Measurements from ENCODE around the gene PRKAG2.
"Not testable (repeated sequence)": the region's sequence is repeated elsewhere in the genome, so short reads cannot be mapped to it uniquely, and the experiment has no call there.

PRKAG2 gene

DNA sequence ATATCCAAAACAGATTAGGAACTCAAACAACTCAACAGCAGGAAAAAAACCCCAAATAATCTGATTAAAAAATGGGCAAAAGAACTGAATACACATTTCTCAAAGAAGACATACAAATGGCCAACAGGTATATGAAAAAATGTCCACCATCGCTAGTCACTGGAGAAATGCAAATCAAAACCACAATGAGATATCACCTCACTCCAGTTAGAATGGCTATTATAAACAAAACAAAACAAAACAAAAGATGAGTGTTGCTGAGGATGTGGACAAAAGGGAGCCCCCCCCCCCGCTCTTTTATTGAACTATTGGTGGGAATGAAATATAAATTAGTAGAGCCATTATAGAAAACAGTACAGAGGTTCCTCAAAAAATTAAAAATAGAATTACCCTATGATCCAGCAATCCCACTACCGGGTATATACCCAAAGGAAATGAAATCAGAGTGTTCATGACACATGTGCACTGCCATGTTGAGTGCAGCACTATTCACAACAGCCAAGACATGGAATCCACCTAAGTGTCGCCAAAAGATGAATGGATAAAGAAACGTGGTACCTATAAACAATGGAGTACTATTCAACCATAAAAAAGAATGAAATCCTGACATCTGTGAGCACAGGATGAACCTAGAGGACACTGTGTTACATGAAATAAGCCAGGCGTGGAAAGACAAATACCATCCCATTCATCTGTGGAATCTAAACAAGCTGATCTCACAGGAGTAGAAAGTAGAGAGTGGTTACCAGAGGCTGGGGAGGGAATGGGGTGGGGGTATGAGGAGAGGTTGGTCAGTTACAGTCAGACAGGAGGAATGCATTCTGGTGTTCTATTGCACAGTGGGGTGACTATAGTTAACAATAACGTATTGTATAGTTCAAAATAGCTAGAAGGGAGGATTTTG, 279.1 kb downstream of the PRKAG2 start:
- DNase-seq = no peak

- DNase-seq = no peak
Observed at GRCh38 chr7:151595702-151596350, 281.1 kb downstream of the PRKAG2 start.

- no peak for DNase-seq
Observed at GRCh38 chr7:151592868-151593486, 283.9 kb downstream of the PRKAG2 start.

GRCh38 chr7:151592330-151592729, 284.6 kb downstream of the PRKAG2 start:
- no peak for DNase-seq

DNA sequence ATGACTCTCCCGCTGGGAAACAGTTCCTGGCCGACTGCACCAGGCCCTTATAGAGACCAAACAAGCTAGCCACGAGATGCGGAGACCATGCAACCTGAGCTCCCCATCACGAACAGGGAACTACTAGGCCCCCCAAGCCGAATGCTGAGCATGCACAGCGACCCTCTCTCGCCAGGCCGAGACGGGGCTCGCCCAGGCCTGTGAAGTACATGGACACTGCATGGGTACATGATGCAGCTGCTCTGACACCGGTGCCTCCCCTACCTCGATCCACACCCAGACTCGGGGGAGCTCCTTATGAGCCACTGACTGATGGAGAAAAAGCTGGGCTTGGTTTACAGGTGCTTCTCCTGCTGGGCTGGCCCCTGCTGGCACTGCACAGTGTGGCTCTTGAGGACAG, 285.0 kb downstream of the PRKAG2 start:
- no peak for DNase-seq

GRCh38 chr7:151590850-151591771, 285.8 kb downstream of the PRKAG2 start:
- no peak for DNase-seq

DNA sequence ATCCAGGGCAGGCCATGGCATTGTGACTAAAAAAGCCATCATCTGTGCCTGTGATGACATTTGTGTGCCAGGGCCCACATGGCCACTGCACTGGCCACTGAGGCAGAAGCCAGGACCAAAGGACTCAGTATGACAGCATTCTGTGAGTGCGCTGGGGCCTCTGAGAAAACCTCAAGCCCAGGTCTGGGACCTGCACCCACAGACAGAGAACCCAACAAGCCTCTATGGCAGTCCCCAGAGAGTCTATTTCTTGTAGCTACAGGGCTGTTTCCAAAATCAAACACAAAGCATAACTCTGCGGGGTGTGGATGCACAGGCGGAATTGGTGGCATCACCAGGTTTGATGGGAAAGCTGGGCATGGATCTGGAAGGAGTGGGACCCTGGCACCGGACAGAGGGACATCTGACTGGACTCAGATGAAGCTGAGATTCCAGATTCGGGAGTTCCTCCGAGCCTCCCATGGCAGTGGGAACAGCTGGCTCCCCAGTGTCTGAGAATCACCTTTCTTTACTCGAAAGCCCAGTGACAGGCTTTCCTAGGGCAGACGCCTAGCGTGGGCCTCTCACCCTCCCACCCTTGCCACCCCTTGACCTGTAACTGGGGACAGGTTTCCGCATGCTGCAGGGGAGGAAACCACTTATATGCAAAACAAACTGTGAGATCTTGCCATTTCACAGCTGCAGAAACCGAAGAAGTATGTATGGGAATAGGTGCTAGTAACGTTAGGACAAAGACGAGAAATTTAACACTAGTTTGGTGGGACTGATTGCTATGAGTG, 286.7 kb downstream of the PRKAG2 start:
- no peak for DNase-seq

GRCh38 chr7:151588982-151589381, 287.9 kb downstream of the PRKAG2 start:
- no peak for DNase-seq

DNA sequence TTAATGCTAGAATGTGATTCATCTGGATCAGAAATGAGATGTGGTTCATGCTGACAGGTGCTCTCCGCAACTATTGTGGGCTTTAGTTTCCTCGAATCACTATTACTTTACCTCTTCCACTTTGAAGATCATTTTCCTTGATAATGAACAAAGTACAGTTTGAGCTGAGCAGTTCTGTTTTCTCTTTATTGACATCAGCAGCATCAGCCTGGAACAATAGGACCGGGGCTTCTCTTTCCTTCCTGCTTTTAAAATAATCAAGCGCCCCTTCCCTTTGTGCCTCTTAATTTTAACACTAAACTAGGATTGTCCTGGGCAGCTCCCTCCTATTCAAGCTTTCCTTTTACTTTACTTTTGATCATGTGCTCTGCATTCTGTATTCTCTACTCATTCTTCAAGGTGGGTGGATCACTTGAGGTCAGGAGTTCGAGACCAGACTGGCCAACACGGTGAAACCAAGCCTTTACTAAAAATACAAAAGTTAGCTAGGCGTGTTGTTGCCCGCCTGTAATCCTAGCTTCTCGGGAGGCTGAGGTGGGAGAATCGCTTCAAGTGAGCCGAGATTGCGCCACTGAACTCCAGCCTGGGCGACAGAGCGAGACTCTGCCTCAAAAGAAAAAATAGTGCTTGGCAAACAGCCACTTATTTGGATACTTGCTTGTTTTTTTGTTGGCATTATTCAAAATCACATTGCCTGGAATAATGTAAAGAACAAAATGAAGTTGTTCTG, 290.2 kb downstream of the PRKAG2 start:
- no peak for DNase-seq

DNA sequence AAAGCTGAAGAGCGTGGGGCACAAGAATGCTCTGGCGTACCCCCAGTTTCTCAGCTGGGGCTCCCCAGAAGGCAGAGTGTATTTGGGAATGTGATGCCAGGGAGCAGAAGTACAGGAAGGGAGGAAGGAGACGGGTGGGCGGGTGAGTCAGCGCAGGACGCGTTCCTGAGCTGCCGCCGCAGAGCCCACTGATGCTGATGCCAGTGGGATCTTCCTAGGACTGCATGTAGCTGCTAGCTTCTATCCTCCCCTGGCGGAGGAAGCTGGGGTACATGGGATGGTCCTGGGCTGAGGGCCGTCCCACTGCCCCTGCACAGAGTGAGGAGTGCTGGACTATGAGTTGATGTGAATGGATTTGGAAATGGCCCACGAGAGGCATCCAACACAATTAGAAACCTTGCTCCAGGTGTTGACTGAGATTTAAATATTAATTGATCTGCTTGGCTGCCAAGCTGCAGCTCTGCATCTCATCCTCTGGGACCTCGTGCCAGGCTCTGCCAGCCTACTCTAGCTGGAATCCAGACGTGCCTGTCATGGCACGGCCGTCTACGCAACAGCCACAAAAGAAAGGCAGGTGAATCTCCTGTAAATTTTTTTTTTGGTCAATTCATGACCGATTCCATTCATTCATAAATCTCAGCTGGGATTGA, 291.0 kb downstream of the PRKAG2 start:
- DNase-seq = no peak

GRCh38 chr7:151581741-151582140, 295.2 kb downstream of the PRKAG2 start:
- no peak for DNase-seq

GRCh38 chr7:151579644-151580043, 297.3 kb downstream of the PRKAG2 start:
- no peak for DNase-seq

GRCh38 chr7:151575410-151575809, 301.5 kb downstream of the PRKAG2 start:
- DNase-seq = no peak

DNA sequence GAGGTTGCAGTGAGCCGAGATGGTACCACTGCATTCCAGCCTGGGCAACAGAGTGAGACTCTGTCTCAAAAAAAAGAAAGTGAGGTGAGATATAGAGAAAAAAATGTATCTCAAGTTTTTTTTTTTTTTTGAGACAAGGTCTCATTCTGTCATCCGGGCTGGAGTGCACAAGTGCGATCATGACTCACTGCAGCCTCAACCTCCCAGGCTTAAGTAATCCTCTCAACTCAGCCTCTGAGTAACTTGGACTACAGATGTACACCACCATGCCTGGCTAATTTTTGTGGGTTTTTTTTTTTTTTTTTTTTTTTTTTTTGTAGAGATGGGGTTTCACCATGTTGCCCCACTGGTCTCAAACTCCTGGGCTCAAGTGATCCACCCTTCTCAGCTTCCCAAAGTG, 303.9 kb downstream of the PRKAG2 start:
- not testable (repeated sequence) for DNase-seq

DNA sequence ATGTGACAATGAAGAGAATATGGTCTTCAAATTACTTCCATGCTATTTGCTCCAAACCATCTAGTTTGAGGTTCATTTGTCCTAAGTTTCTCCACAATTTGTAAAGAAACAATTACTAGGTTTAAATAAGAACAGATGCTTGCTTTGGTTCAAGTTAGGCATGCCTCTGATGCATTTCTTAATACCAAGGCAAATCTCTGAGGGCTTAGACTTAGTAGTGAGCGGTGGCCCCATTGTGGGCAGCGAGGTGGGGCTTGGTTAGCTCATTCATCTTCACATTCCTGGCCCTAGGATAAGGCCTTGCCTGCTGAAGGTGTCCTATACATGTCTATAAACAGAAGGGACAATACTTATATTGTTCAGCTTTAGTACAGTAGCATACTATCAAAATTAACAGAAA, 304.8 kb downstream of the PRKAG2 start:
- DNase-seq = no peak

- no peak for DNase-seq
Observed at GRCh38 chr7:151571471-151571870, 305.4 kb downstream of the PRKAG2 start.

GRCh38 chr7:151570366-151570915, 306.5 kb downstream of the PRKAG2 start:
- no peak for DNase-seq

- DNase-seq = no peak
Observed at GRCh38 chr7:151568956-151569940, 307.7 kb downstream of the PRKAG2 start.

- no peak for DNase-seq
Observed at GRCh38 chr7:151566897-151567320, 310.0 kb downstream of the PRKAG2 start.

Measured in stimulated activated CD4-positive, alpha-beta T cell treated with anti-CD3 and anti-CD28 coated beads, Interleukin-4, amount 100 ng/mL, for 24 hours (primary cell).